Measurements from ENCODE around the gene ZBTB8B.

GRCh38 chr1:32466761-32467160 is 1.9 kb downstream of the ZBTB8B start:
- TF ChIP-seq POLR2AphosphoS5 (IDR thresholded peaks at IDR 0.05) (no peak), CTCF (IDR thresholded peaks at IDR 0.05) (no peak), POLR2A (IDR thresholded peaks at IDR 0.05) (no peak)

Data from breast epithelium (tissue), 3 donors.